Esophagus muscularis mucosa (tissue), 4 donors: ENCODE results near the gene CD244. TPM values are rescaled to one million over a fixed set of nuclear protein-coding genes. Genes with fewer than 3 reads are reported as not detected.
"Not testable (repeated sequence)": the region's sequence is repeated elsewhere in the genome, so short reads cannot be mapped to it uniquely, and the experiment has no call there.

Experiments
- DNase-seq: peaks from one replicate; pipeline ENCODE4 v3.0.0-alpha.2; 2017; ENCODE audit errors: extremely low spot score
- H3K27ac ChIP-seq, 4 donors: fragments of 200-600 bp; sonication (generic); replicated peaks in 1 of 4; 1 replicate in 3 of 4; 2 replicates in 1 of 4; pipeline ENCODE4 v1.5.1; 2016 to 2019; ENCODE audit warnings: mild to moderate bottlenecking in 1 of 4
- H3K27me3 ChIP-seq, 4 donors: fragments of 200-600 bp; sonication (generic); one replicate each; pipeline versions ENCODE4 v1.5.1 to v1.6.0; 2016 to 2019
- H3K36me3 ChIP-seq, 4 donors: fragments of 200-600 bp; sonication (generic); one replicate each; pipeline ENCODE4 v1.5.1; 2016 to 2019
- H3K4me1 ChIP-seq, 4 donors: fragments of 200-600 bp; sonication (generic); one replicate each; pipeline ENCODE4 v1.5.1; 2016 to 2019
- H3K4me3 ChIP-seq, 4 donors: fragments of 200-600 bp; sonication (generic); 1 replicate in 2 of 4; 2 replicates in 2 of 4; pipeline ENCODE4 v1.5.1; 2016 to 2019; ENCODE audit warnings: mild to moderate bottlenecking in 4 of 4, moderate library complexity in 1 of 4
- H3K9me3 ChIP-seq, 4 donors: fragments of 200-600 bp; sonication (generic); 1 replicate in 3 of 4; 2 replicates in 1 of 4; pipeline ENCODE4 v1.5.1; 2016 to 2019
- EP300 ChIP-seq: sonication (generic); formaldehyde crosslinking; IDR thresholded peaks from one replicate; pipeline ENCODE4 v1.6.1; 2017; ENCODE audit warnings: antibody characterized with exemption
- POLR2A ChIP-seq: fragments of 450-650 bp; IDR thresholded peaks from one replicate; pipeline ENCODE4 v1.6.1; 2017; ENCODE audit warnings: antibody characterized with exemption, moderate library complexity, mild to moderate bottlenecking, low read depth
- POLR2AphosphoS5 ChIP-seq, 2 donors: sonication (generic); formaldehyde crosslinking; IDR thresholded peaks; one replicate each; pipeline ENCODE4 v1.6.1; 2017; ENCODE audit warnings: antibody characterized with exemption in 2 of 2
- WGBS: methylation state at CpG from one replicate; pipeline ENCODE4 v1.1.5; 2018; 5-methylcytosine and 5-hydroxymethylcytosine counted together
- intact Hi-C: fragments of 100-400 bp; cut with DNase I; formaldehyde crosslinking; loops from one replicate; pipeline ENCODE4 v1.15.1; 2023
- total RNA-seq, 4 donors: library from RNA; depleted of rRNA; stranded (reverse); fragments of >200 nt; gene quantifications; one replicate each; pipeline versions ENCODE4 v1.1.0 to v1.2.1, GENCODE V29; 2016
- TF ChIP-seq, protein P1 (sequence below), 3 experiments: fragments of 200-600 bp in 2 of 3; fragments of 450-650 bp in 1 of 3; sonication (generic) in 2 of 3; IDR thresholded peaks; one replicate each; pipeline ENCODE4 v1.5.1; 2017 to 2019; ENCODE audit warnings: antibody characterized with exemption in 3 of 3, mild to moderate bottlenecking in 2 of 3, moderate library complexity in 1 of 3

CD244 gene
- total RNA-seq, 4 donors from 2014 or later = 0.13 to 0.83 (median 0.34) TPM; not detected in 1

DNA sequence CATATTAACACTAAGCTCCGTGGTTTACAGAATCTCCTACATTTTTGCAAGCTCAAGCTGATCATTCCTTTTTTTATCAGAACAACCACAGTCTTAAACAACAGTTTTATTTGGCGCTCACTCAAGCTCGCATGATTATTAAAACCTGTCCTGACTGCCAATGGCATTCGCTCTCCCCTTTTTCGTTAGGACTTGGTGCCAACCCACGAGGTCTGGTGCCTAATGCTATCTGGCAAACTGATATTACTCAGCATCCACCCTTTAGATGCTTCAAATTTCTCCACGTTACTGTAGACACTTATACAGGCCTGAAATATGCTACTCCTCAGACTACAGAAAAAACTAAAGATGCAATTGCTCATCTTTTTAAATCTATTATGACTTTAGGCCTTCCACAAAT is 45.3 kb upstream of the CD244 start:
- Histone ChIP-seq H3K4me3 (no peak overlapping the region), H3K27ac (no peak overlapping the region), H3K27me3 (no peaks in the 10 kb centered on the region), H3K9me3 (no peaks in the 10 kb centered on the region), H3K36me3 (no peaks in the 10 kb centered on the region), H3K4me1 (peaks cover 0 to 11% (median 0%) of the 10 kb centered on the region in 4 donors)
- no peak for DNase-seq
- TF ChIP-seq POLR2AphosphoS5 (IDR thresholded peaks at IDR 0.05) = no peak
- TF ChIP-seq EP300 = no peak
- TF ChIP-seq POLR2A = no peak
- TF ChIP-seq, protein P1, sequence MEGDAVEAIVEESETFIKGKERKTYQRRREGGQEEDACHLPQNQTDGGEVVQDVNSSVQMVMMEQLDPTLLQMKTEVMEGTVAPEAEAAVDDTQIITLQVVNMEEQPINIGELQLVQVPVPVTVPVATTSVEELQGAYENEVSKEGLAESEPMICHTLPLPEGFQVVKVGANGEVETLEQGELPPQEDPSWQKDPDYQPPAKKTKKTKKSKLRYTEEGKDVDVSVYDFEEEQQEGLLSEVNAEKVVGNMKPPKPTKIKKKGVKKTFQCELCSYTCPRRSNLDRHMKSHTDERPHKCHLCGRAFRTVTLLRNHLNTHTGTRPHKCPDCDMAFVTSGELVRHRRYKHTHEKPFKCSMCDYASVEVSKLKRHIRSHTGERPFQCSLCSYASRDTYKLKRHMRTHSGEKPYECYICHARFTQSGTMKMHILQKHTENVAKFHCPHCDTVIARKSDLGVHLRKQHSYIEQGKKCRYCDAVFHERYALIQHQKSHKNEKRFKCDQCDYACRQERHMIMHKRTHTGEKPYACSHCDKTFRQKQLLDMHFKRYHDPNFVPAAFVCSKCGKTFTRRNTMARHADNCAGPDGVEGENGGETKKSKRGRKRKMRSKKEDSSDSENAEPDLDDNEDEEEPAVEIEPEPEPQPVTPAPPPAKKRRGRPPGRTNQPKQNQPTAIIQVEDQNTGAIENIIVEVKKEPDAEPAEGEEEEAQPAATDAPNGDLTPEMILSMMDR (IDR thresholded peaks at IDR 0.05) = no peak
- 76% methylated on average over 7 of the region's 7 CpGs for WGBS
- intact Hi-C loops = no loop called here

DNA sequence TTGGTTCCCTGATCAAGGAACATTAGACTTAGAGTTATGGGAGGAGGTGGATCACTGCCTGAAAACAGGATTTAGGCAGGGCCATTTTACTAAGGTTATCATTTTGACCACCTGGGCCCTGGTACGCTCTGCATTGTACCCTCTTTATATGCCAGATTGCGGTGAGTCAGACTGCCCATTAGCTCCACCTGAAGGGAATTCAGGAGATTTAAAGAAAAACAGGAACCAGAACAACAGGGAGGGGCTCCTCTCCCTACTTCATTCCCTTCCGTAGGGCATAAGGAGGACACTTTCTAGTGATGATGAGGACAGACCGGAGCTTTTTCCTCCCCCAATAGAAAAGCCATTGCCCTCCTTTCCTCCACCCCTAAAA is 42.9 kb upstream of the CD244 start:
- WGBS = 79% methylated on average over 4 of the region's 4 CpGs
- intact Hi-C loops = no loop called here
- H3K4me1 ChIP-seq = peaks cover 0 to 11% (median 0%) of the 10 kb centered on the region in 4 donors
- no peaks in the 10 kb centered on the region for H3K36me3 ChIP-seq
- no peak for DNase-seq
- no peaks in the 10 kb centered on the region for H3K27me3 ChIP-seq
- no peak overlapping the region for H3K27ac ChIP-seq
- H3K9me3 ChIP-seq = no peaks in the 10 kb centered on the region
- TF ChIP-seq EP300 (no peak), POLR2A (no peak), POLR2AphosphoS5 (IDR thresholded peaks at IDR 0.05) (no peak)
- TF ChIP-seq, protein P1 (IDR thresholded peaks at IDR 0.05) = no peak
- no peak overlapping the region for H3K4me3 ChIP-seq

DNA sequence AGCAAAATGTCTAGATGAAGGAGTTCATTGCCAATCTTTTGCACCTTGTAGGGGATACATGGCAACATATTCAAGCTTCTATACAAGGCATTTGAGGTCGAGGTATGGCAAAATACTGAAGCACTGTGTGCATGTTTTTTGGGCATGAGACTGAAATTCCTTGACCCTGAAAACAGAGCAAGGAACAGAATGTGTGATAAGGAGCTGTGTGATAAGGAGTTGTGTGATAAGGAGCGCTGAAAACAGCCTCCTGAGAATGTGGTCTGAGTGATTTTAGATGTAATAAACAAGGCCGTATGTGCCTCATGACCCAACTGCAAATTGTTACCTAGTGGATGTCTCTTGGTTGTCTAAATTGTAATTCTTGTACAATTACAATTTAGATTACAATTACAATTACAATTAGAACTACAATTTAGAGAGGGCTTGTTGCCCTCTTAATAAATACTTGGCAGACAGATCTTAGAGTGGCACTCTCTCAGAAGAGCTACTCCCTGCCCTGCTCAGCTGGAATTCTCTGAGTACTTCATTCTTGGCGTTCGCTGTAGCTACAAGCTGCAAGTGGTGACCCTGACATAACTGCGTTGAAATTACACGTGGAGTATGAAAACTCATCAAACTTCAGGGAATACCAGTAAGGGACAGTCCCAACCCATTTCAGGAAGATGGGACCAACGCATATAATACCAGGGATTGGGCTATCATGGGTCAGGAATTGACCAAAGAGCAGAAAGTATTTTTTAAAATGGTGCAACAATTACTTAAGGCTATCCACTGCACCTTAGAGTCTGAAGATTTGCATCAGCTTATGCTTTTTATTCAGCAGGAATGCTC is 42.3 kb upstream of the CD244 start:
- peaks cover 0 to 11% (median 0%) of the 10 kb centered on the region in 4 donors for H3K4me1 ChIP-seq
- H3K27me3 ChIP-seq = no peaks in the 10 kb centered on the region
- H3K4me3 ChIP-seq = no peak overlapping the region
- no peak for TF ChIP-seq POLR2AphosphoS5 (IDR thresholded peaks at IDR 0.05)
- no peak for TF ChIP-seq POLR2A
- no peak for TF ChIP-seq EP300
- TF ChIP-seq, protein P1 (IDR thresholded peaks at IDR 0.05) = no peak
- H3K27ac ChIP-seq = no peak overlapping the region
- intact Hi-C loops = no loop called here
- no peak for DNase-seq
- WGBS = 60% methylated on average over 8 of the region's 8 CpGs
- H3K9me3 ChIP-seq = no peaks in the 10 kb centered on the region
- no peaks in the 10 kb centered on the region for H3K36me3 ChIP-seq

DNA sequence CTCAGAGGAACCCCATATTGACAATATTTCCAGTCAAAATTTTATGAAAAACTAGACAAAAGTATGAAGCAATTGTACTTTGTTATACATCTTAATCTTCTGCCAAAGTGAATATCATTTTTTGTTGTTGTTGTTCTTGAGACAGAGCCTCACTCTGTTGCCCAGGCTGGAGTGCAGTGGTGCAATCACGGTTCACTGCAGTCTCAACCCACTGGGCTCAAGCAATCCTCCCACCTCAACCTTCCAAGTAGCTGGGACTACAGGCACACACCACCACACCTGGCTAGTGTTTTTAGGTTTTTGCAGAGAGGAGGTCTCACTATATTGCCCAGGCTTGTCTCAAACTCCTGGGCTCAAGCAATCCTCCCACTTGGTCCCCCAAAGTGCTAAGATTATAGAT is 39.6 kb upstream of the CD244 start:
- 60% methylated on average over 1 of the region's 1 CpG for WGBS
- H3K36me3 ChIP-seq, intact Hi-C loops, H3K9me3 ChIP-seq, H3K27me3 ChIP-seq, H3K27ac ChIP-seq, DNase-seq, H3K4me3 ChIP-seq: not testable (repeated sequence)
- H3K4me1 ChIP-seq = peaks cover 0 to 11% (median 0%) of the 10 kb centered on the region in 4 donors

DNA sequence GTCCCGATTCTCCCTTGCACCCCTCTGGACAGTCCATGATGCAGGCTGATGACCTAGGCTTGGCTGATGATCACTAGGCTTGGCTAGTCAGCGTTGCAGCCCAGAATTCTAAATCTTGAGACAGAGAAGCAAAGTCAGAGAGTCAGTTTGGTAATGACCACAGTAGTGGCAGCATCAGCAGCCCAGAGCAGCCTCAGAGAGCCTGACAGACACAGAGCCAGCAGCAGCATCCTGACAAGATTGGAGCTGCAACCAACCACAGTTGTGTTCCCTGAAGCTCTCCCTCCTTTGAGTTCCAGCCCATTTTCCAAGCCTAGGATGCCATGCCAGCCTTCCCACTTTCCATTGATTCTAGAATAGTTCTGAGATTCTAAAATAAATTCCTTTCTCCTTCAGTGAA is 39.1 kb upstream of the CD244 start:
- intact Hi-C loops = no loop called here
- no peaks in the 10 kb centered on the region for H3K36me3 ChIP-seq
- no peak overlapping the region for H3K27ac ChIP-seq
- H3K27me3 ChIP-seq = no peaks in the 10 kb centered on the region
- H3K4me1 ChIP-seq = peaks cover 0 to 9% (median 0%) of the 10 kb centered on the region in 4 donors
- H3K9me3 ChIP-seq = no peaks in the 10 kb centered on the region
- DNase-seq = no peak
- 93% methylated on average over 2 of the region's 2 CpGs for WGBS
- no peak overlapping the region for H3K4me3 ChIP-seq
- TF ChIP-seq, protein P1 (IDR thresholded peaks at IDR 0.05) = no peak
- TF ChIP-seq POLR2AphosphoS5 (IDR thresholded peaks at IDR 0.05) (no peak), EP300 (no peak), POLR2A (no peak)

DNA sequence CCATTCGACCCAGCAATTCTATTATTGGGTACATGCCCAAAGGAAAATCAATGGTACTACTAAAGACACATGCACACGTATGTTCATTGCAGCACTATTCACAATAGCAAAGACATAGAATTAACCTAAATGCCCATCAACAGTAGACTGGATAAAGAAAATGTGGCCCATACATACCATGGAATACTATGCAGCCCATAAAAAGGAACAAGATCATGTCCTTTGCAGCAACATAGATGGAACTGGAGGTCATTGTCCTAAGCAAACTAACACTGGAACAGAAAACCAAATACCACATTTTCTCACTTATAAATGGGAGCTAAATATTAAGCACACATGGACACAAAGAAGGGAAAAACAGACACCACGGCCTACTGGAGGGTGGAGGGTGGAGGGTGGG is 38.0 kb upstream of the CD244 start:
- H3K27ac ChIP-seq, H3K4me1 ChIP-seq, DNase-seq, intact Hi-C loops, H3K9me3 ChIP-seq, H3K4me3 ChIP-seq, H3K36me3 ChIP-seq, H3K27me3 ChIP-seq: not testable (repeated sequence)
- WGBS = 69% methylated on average over 3 of the region's 3 CpGs

DNA sequence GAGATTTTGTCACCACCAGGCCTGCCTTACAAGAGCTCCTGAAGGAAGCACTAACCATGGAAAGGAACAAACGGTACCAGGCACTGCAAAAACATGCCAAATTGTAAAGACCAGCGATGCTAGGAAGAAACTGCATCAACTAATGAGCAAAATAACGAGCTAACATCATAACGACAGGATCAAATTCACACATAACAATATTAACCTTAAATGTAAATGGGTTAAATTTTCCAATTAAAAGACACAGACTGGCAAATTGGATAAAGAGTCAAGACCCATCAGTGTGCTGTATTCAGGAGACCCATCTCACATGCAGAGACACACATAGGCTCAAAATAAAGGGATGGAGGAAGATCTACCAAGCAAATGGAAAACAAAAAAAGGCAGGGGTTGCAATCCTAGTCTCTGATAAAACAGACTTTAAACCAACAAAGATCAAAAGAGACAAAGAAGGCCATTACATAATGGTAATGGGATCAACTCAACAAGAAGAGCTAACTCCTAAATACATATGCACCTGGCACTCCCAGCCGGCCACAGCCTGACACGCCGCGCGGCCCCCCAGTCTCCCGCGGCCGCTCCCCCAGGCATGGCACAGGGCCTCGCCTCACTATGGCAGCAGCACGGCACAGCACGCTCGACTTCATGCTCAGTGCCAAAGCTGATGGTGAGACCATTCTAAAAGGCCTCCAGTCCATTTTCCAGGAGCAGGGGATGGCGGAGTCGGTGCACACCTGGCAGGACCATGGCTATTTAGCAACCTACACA is 31.9 kb upstream of the CD244 start:
- H3K36me3 ChIP-seq, H3K27ac ChIP-seq, intact Hi-C loops, DNase-seq, H3K4me1 ChIP-seq, H3K4me3 ChIP-seq, H3K27me3 ChIP-seq: not testable (repeated sequence)
- H3K9me3 ChIP-seq = peaks cover 0 to 17% (median 4%) of the 10 kb centered on the region in 4 donors
- 94% methylated on average over 15 of the region's 18 CpGs for WGBS
